K562 (cell line): ENCODE data around the gene STON2. TPM values are rescaled to one million over a fixed set of nuclear protein-coding genes. Genes with fewer than 3 reads are reported as not detected.

Experiments used
- CREB3L1 ChIP-seq: fragments of 450-650 bp; IDR thresholded peaks from 2 replicates; pipeline ENCODE4 v1.6.1; 2014; ENCODE audit warnings: low read depth, mild to moderate bottlenecking, moderate library complexity, borderline replicate concordance
- CSDE1 ChIP-seq, 2 experiments: fragments of 450-650 bp; IDR thresholded peaks; 2 replicates each; pipeline ENCODE4 v1.6.1; 2016; ENCODE audit warnings: mild to moderate bottlenecking in 1 of 2
- HNRNPK ChIP-seq: fragments of 200-400 bp; formaldehyde crosslinking; IDR thresholded peaks from one replicate; pipeline ENCODE4 v1.6.1; 2018; ENCODE audit warnings: mild to moderate bottlenecking, low read depth, low read length; ENCODE audit not compliant: poor library complexity, severe bottlenecking
- PRPF4 ChIP-seq: fragments of 200-400 bp; formaldehyde crosslinking; IDR thresholded peaks from one replicate; pipeline ENCODE4 v1.6.1; 2017; ENCODE audit warnings: low read length, low read depth, mild to moderate bottlenecking; ENCODE audit not compliant: insufficient read depth, poor library complexity, severe bottlenecking
- SMAD4 ChIP-seq: fragments of 250-450 bp; sonication (Bioruptor Pico); conservative IDR thresholded peaks from 2 replicates; pipeline ENCODE4 v1.8.0; 2021; ENCODE audit warnings: inconsistent platforms, mild to moderate bottlenecking, moderate library complexity
- SMARCC2 ChIP-seq: fragments of 450-650 bp; IDR thresholded peaks from 2 replicates; pipeline ENCODE4 v1.6.1; 2017; ENCODE audit warnings: antibody characterized with exemption, moderate library complexity, mild to moderate bottlenecking, low read depth
- SMARCE1 ChIP-seq: fragments of 450-650 bp; IDR thresholded peaks from 2 replicates; pipeline ENCODE4 v1.7.1; 2016; ENCODE audit warnings: mild to moderate bottlenecking
- SNIP1 ChIP-seq: fragments of 450-650 bp; IDR thresholded peaks from 2 replicates; pipeline ENCODE4 v1.7.1; 2017; ENCODE audit warnings: low read depth, mild to moderate bottlenecking
- TCF3 ChIP-seq: sonication (generic); formaldehyde crosslinking; IDR thresholded peaks from 2 replicates; pipeline ENCODE4 v1.4.0; 2020; ENCODE audit warnings: mild to moderate bottlenecking, missing genetic modification reagents
- ZNF134 ChIP-seq: fragments of 250-450 bp; sonication (Bioruptor Pico); conservative IDR thresholded peaks from 2 replicates; pipeline ENCODE4 v1.4.0; 2020
- ZNF280B ChIP-seq: fragments of 250-450 bp; sonication (Bioruptor Pico); IDR thresholded peaks from 2 replicates; pipeline ENCODE4 v1.5.1; 2021; ENCODE audit warnings: mild to moderate bottlenecking
- ZNF511 ChIP-seq: sonication (generic); formaldehyde crosslinking; IDR thresholded peaks from 2 replicates; pipeline ENCODE4 v1.8.0; 2022; ENCODE audit warnings: mild to moderate bottlenecking, missing genetic modification reagents
- polyA plus RNA-seq, 8 experiments: library from polyadenylated mRNA; depleted of rRNA in 4 of 8; stranded (reverse) in 5 of 8; unstranded in 3 of 8; fragments of >200 nt; fragmentation: Nextera tagmentation in 2 of 8; fragmentation: Illumina TruSeq in 1 of 8; extraction: Ambion mirVana in 2 of 8; extraction: Trizol in 1 of 8; gene quantifications; 2 replicates each; pipeline versions ENCODE4 v1.2.1 to v1.2.3, GENCODE V29; 2011 to 2014; ENCODE audit warnings: inconsistent platforms in 1 of 8, missing spikeins in 1 of 8
- total RNA-seq, 7 experiments: library from RNA; depleted of rRNA in 6 of 7; stranded (reverse); fragments of >200 nt in 6 of 7; fragmentation: Illumina TruSeq in 2 of 7; extraction: Trizol in 2 of 7; gene quantifications; 2 replicates each; pipeline versions ENCODE4 v1.2.1 to v1.2.3, GENCODE V29; 2011 to 2021; ENCODE audit warnings: low replicate concordance in 1 of 7
- TF ChIP-seq, protein P1 (sequence below), 2 experiments: fragments of 450-650 bp; IDR thresholded peaks; 2 replicates each; pipeline ENCODE4 v1.6.1; 2016; ENCODE audit warnings: mild to moderate bottlenecking in 2 of 2, borderline replicate concordance in 1 of 2, low read depth in 1 of 2, moderate library complexity in 1 of 2
- TF ChIP-seq, protein P2 (sequence below): fragments of 250-450 bp; sonication (Bioruptor Pico); IDR thresholded peaks from 2 replicates; pipeline ENCODE4 v1.4.0; 2020; ENCODE audit warnings: borderline replicate concordance

STON2 gene
- total and polyA plus RNA-seq, 9 of the 15 experiments (the other 6 are each of a cell fraction or from before 2014, with no cell fraction given), result 7.8 to 99.3 (median 53.5) TPM

- no peak for TF ChIP-seq ZNF280B (CRISPR knock-in tag)
- TF ChIP-seq, protein P1, sequence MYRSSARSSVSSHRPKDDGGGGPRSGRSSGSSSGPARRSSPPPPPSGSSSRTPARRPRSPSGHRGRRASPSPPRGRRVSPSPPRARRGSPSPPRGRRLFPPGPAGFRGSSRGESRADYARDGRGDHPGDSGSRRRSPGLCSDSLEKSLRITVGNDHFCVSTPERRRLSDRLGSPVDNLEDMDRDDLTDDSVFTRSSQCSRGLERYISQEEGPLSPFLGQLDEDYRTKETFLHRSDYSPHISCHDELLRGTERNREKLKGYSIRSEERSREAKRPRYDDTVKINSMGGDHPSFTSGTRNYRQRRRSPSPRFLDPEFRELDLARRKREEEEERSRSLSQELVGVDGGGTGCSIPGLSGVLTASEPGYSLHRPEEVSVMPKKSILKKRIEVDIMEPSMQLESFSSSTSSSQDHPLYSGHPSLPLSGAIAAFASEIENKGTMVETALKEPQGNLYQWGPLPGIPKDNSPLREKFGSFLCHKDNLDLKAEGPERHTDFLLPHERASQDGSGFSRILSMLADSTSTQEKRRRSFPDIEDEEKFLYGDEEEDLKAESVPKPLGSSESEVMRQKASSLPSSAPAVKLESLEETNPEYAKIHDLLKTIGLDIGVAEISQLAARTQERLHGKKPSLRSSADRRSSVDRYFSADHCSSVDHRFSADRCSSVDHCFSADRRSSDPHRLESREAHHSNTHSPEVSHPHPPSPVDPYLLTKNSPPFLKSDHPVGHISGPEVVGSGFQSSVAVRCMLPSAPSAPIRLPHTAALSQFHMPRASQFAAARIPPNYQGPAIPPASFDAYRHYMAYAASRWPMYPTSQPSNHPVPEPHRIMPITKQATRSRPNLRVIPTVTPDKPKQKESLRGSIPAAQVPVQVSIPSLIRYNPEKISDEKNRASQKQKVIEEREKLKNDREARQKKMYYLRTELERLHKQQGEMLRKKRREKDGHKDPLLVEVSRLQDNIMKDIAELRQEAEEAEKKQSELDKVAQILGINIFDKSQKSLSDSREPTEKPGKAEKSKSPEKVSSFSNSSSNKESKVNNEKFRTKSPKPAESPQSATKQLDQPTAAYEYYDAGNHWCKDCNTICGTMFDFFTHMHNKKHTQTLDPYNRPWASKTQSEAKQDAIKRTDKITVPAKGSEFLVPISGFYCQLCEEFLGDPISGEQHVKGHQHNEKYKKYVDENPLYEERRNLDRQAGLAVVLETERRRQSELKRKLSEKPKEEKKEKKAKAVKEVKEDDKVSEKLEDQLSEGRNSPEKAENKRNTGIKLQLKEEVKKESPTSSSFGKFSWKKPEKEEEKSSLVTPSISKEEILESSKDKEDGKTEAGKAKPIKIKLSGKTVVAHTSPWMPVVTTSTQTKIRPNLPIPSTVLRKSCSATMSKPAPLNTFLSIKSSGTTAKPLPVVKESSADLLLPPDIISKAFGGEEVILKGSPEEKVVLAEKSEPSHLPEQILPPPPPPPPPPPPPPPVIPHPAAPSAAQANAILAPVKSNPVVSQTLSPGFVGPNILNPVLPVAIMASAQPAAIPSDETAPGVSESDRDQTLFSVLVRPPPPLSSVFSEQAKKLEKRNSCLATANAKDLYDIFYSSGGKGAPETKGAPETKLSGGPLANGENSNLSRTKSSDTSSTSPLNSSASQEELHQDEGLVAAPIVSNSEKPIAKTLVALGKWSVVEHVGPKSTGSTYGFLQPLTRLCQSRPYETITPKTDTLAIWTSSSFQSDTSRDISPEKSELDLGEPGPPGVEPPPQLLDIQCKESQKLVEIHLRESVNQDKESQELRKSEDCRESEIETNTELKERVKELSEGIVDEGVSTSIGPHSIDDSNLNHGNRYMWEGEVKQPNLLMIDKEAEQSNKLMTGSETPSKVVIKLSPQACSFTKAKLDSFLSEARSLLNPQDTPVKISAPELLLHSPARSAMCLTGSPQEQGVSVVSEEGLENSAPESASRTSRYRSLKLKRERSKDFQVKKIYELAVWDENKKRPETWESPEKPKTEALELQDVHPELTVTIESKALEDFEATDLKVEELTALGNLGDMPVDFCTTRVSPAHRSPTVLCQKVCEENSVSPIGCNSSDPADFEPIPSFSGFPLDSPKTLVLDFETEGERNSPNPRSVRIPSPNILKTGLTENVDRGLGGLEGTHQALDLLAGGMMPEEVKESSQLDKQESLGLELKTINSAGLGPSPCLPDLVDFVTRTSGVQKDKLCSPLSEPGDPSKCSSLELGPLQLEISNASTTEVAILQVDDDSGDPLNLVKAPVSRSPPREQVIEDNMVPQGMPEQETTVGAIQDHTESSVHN (IDR thresholded peaks at IDR 0.05; ENCODE audit: borderline replicate concordance in 1 of 2, low read depth in 1 of 2), result no peak
- no peak for TF ChIP-seq SNIP1
- no peak for TF ChIP-seq HNRNPK
- TF ChIP-seq CSDE1 (IDR thresholded peaks at IDR 0.05), result no peak
- TF ChIP-seq, protein P2, sequence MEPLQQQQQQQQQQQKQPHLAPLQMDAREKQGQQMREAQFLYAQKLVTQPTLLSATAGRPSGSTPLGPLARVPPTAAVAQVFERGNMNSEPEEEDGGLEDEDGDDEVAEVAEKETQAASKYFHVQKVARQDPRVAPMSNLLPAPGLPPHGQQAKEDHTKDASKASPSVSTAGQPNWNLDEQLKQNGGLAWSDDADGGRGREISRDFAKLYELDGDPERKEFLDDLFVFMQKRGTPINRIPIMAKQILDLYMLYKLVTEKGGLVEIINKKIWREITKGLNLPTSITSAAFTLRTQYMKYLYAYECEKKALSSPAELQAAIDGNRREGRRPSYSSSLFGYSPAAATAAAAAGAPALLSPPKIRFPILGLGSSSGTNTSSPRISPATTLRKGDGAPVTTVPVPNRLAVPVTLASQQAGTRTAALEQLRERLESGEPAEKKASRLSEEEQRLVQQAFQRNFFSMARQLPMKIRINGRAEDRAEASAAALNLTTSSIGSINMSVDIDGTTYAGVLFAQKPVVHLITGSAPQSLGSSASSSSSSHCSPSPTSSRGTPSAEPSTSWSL, result no peak
- no peak for TF ChIP-seq ZNF511 (CRISPR knock-in tag)
- TF ChIP-seq SMAD4 (CRISPR knock-in tag), result peak; percentile 82
- TF ChIP-seq PRPF4, result no peak
- no peak for TF ChIP-seq ZNF134 (CRISPR knock-in tag)
- TF ChIP-seq SMARCC2, result no peak
- TF ChIP-seq CREB3L1, result no peak
- TF ChIP-seq TCF3 (CRISPR knock-in tag), result peak; percentile 77
- TF ChIP-seq SMARCE1, result no peak; the same call in 1 of the 2 replicates
Measured at GRCh38 chr14:81423504-81423903, 23.4 kb upstream of the STON2 start (continued).
